Measurements from ENCODE around the gene ZNHIT1.

DNA sequence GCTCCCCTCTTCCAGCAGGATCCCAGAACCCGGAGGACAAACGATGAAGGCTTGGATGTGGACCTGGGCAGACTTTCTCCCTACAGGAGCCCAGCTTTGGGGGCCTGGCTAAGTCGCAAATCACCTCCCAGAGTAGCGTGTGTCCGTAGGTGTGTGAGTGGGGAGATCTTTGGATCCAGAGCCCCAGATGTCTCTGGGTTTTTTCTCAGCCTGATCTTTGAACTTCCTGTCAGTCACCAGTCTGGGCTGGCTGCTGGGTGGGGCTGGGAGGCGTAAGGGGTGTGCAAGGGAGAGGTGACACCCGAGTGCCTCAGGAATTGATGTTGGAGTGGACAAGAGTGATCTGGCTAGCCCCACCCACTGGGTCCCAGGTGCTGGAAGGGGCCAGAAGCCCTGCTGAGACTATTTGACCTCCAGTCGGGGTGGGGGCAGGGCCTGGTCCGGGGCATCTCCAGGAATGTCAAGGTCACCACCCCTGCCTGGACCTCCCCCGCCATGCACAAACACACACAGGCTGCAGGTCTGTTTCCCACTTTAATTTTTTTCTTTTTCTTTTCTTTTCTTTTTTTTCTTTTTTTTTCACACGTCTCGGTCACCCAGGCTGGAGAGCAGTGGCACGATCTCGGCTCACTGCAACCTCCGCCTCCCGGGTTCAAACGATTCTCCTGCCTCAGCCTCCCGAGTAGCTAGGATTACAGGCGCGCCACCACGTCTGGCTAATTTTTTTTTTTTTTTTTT, 16.9 kb upstream of the ZNHIT1 start, which contains the start of gene MOGAT3:
- TF ChIP-seq POLR2A (IDR thresholded peaks at IDR 0.05; ENCODE audit: low read depth, low read length), result no peak
- TF ChIP-seq TAF1 (IDR thresholded peaks at IDR 0.05; ENCODE audit: low read depth, low read length), result no peak
- TF ChIP-seq POLR2AphosphoS5 (IDR thresholded peaks at IDR 0.05; ENCODE audit: low read depth, low read length), result no peak
- TF ChIP-seq PAX5 (IDR thresholded peaks at IDR 0.05; ENCODE audit: insufficient read depth, low read length, severe bottlenecking), result no peak
- no peak for TF ChIP-seq POU2F2 (IDR thresholded peaks at IDR 0.05; ENCODE audit: low read depth, low read length)
- no peak for TF ChIP-seq SPI1 (IDR thresholded peaks at IDR 0.05; ENCODE audit: low read depth, low read length)

Data from GM12891 (cell line).